ENCODE data around the gene NUDT14. TPM values are rescaled to one million over a fixed set of nuclear protein-coding genes. Genes with fewer than 3 reads are reported as not detected.
A peak's percentile ranks its signal among the peaks of the same experiment; 100 is the strongest.

NUDT14 gene
- 10.5 TPM for polyA plus RNA-seq (2013, experiment 1 of 2)
- polyA plus RNA-seq (2013, experiment 2 of 2) = 10.4 TPM

GRCh38 chr14:105180592-105181548, at the start of gene NUDT14:
TSS of gene NUDT14 (minus strand) at chr14:105181312. CDS start at chr14:105181209, 103 bp downstream.
- H4K5ac ChIP-seq (ENCODE audit: low read length) = no peak within 1 kb of the TSS
- WGBS (ENCODE audit: extremely low coverage, insufficient coverage, low lambda C conversion rate) = no CpG with 5 or more reads among the region's 106 CpGs
- peak within 1 kb of the TSS; percentile 80 for H3K56ac ChIP-seq (ENCODE audit: low read length)
- DNase-seq = peak; percentile 67
- H3K27me3 ChIP-seq (ENCODE audit: insufficient read depth, low read length, poor library complexity) = no peaks in the 10 kb centered on the region
- H4K8ac ChIP-seq (ENCODE audit: low read depth, low read length) = no peak within 1 kb of the TSS
- no peak within 1 kb of the TSS for H3K4ac ChIP-seq (ENCODE audit: low read depth, low read length)
- H3K23ac ChIP-seq (ENCODE audit: low read length) = no peak within 1 kb of the TSS
- H3K79me2 ChIP-seq (ENCODE audit: control insufficient read depth, insufficient read depth, low read length) = no peaks in the 10 kb centered on the region
- peak within 1 kb of the TSS; percentile 58 for H3K9ac ChIP-seq (ENCODE audit: low read length)
- H3K4me3 ChIP-seq (ENCODE audit: low read length) = peak within 1 kb of the TSS; percentile 28
- H3K36me3 ChIP-seq (ENCODE audit: control insufficient read depth, insufficient read depth, low read length) = no peaks in the 10 kb centered on the region
- H2BK120ac ChIP-seq (ENCODE audit: low read depth, low read length) = no peak within 1 kb of the TSS
- peak within 1 kb of the TSS; percentile 45 for H3K18ac ChIP-seq (ENCODE audit: low read length)
- H3K27ac ChIP-seq (ENCODE audit: low read depth, low read length) = no peak within 1 kb of the TSS
- H2BK5ac ChIP-seq (ENCODE audit: low read length) = no peak within 1 kb of the TSS
- no peaks in the 10 kb centered on the region for H3K79me1 ChIP-seq (ENCODE audit: low read length)
- H2BK15ac ChIP-seq (replicated peaks; ENCODE audit: low read depth) = no peak within 1 kb of the TSS
- H3K4me2 ChIP-seq (ENCODE audit: low read length) = peak within 1 kb of the TSS; percentile 64
- H3K4me1 ChIP-seq (ENCODE audit: control insufficient read depth, low read depth, low read length) = no peaks in the 10 kb centered on the region
- no peak within 1 kb of the TSS for H2AK5ac ChIP-seq (ENCODE audit: low read length)

GRCh38 chr14:105229099-105229655, 48.1 kb upstream of the NUDT14 start:
- Histone ChIP-seq H3K4ac (ENCODE audit: low read depth, low read length) (no peak overlapping the region), H3K4me2 (ENCODE audit: low read length) (no peak overlapping the region), H3K4me1 (ENCODE audit: control insufficient read depth, low read depth, low read length) (no peaks in the 10 kb centered on the region), H3K4me3 (ENCODE audit: low read length) (no peak overlapping the region), H2AK5ac (ENCODE audit: low read length) (no peak overlapping the region), H3K18ac (ENCODE audit: low read length) (no peak overlapping the region), H4K8ac (ENCODE audit: low read depth, low read length) (no peak overlapping the region), H3K56ac (ENCODE audit: low read length) (no peak overlapping the region), H3K27me3 (ENCODE audit: insufficient read depth, low read length, poor library complexity) (no peaks in the 10 kb centered on the region), H3K36me3 (ENCODE audit: control insufficient read depth, insufficient read depth, low read length) (no peaks in the 10 kb centered on the region), H2BK15ac (replicated peaks; ENCODE audit: low read depth) (no peak overlapping the region), H2BK120ac (ENCODE audit: low read depth, low read length) (no peak overlapping the region), H3K79me1 (ENCODE audit: low read length) (no peaks in the 10 kb centered on the region), H3K23ac (ENCODE audit: low read length) (no peak overlapping the region), H2BK5ac (ENCODE audit: low read length) (no peak overlapping the region), H4K5ac (ENCODE audit: low read length) (no peak overlapping the region), H3K9ac (ENCODE audit: low read length) (no peak overlapping the region), H3K27ac (ENCODE audit: low read depth, low read length) (no peak overlapping the region), H3K79me2 (ENCODE audit: control insufficient read depth, insufficient read depth, low read length) (no peaks in the 10 kb centered on the region)
- no CpG with 5 or more reads among the region's 18 CpGs for WGBS (ENCODE audit: extremely low coverage, insufficient coverage, low lambda C conversion rate)
- no peak for DNase-seq

GRCh38 chr14:105228562-105228961, 47.5 kb upstream of the NUDT14 start:
- no peak overlapping the region for H2AK5ac ChIP-seq (ENCODE audit: low read length)
- no peaks in the 10 kb centered on the region for H3K79me1 ChIP-seq (ENCODE audit: low read length)
- H2BK120ac ChIP-seq (ENCODE audit: low read depth, low read length) = no peak overlapping the region
- no peak overlapping the region for H3K4me3 ChIP-seq (ENCODE audit: low read length)
- no peak overlapping the region for H3K56ac ChIP-seq (ENCODE audit: low read length)
- H4K8ac ChIP-seq (ENCODE audit: low read depth, low read length) = no peak overlapping the region
- DNase-seq = no peak
- no peak overlapping the region for H2BK5ac ChIP-seq (ENCODE audit: low read length)
- no peak overlapping the region for H2BK15ac ChIP-seq (replicated peaks; ENCODE audit: low read depth)
- no CpG with 5 or more reads among the region's 17 CpGs for WGBS (ENCODE audit: extremely low coverage, insufficient coverage, low lambda C conversion rate)
- no peak overlapping the region for H3K18ac ChIP-seq (ENCODE audit: low read length)
- H3K4me2 ChIP-seq (ENCODE audit: low read length) = no peak overlapping the region
- no peaks in the 10 kb centered on the region for H3K36me3 ChIP-seq (ENCODE audit: control insufficient read depth, insufficient read depth, low read length)
- no peaks in the 10 kb centered on the region for H3K79me2 ChIP-seq (ENCODE audit: control insufficient read depth, insufficient read depth, low read length)
- no peaks in the 10 kb centered on the region for H3K27me3 ChIP-seq (ENCODE audit: insufficient read depth, low read length, poor library complexity)
- no peak overlapping the region for H3K23ac ChIP-seq (ENCODE audit: low read length)
- H3K27ac ChIP-seq (ENCODE audit: low read depth, low read length) = no peak overlapping the region
- H4K5ac ChIP-seq (ENCODE audit: low read length) = no peak overlapping the region
- H3K4me1 ChIP-seq (ENCODE audit: control insufficient read depth, low read depth, low read length) = no peaks in the 10 kb centered on the region
- H3K9ac ChIP-seq (ENCODE audit: low read length) = no peak overlapping the region
- H3K4ac ChIP-seq (ENCODE audit: low read depth, low read length) = no peak overlapping the region

- no peaks in the 10 kb centered on the region for H3K79me1 ChIP-seq (ENCODE audit: low read length)
- H3K56ac ChIP-seq (ENCODE audit: low read length) = no peak overlapping the region
- H3K36me3 ChIP-seq (ENCODE audit: control insufficient read depth, insufficient read depth, low read length) = peaks cover 1% of the 10 kb centered on the region
- H3K23ac ChIP-seq (ENCODE audit: low read length) = no peak overlapping the region
- no peak overlapping the region for H2BK120ac ChIP-seq (ENCODE audit: low read depth, low read length)
- no peak overlapping the region for H3K4me3 ChIP-seq (ENCODE audit: low read length)
- H3K4me2 ChIP-seq (ENCODE audit: low read length) = no peak overlapping the region
- no peak overlapping the region for H3K27ac ChIP-seq (ENCODE audit: low read depth, low read length)
- H2BK5ac ChIP-seq (ENCODE audit: low read length) = no peak overlapping the region
- no peak overlapping the region for H3K18ac ChIP-seq (ENCODE audit: low read length)
- no peak overlapping the region for H4K8ac ChIP-seq (ENCODE audit: low read depth, low read length)
- DNase-seq = no peak
- no peak overlapping the region for H3K4ac ChIP-seq (ENCODE audit: low read depth, low read length)
- H3K27me3 ChIP-seq (ENCODE audit: insufficient read depth, low read length, poor library complexity) = no peaks in the 10 kb centered on the region
- no peak overlapping the region for H2BK15ac ChIP-seq (replicated peaks; ENCODE audit: low read depth)
- no CpG with 5 or more reads among the region's 14 CpGs for WGBS (ENCODE audit: extremely low coverage, insufficient coverage, low lambda C conversion rate)
- H3K79me2 ChIP-seq (ENCODE audit: control insufficient read depth, insufficient read depth, low read length) = no peaks in the 10 kb centered on the region
- no peak overlapping the region for H4K5ac ChIP-seq (ENCODE audit: low read length)
- no peak overlapping the region for H2AK5ac ChIP-seq (ENCODE audit: low read length)
- no peaks in the 10 kb centered on the region for H3K4me1 ChIP-seq (ENCODE audit: control insufficient read depth, low read depth, low read length)
- H3K9ac ChIP-seq (ENCODE audit: low read length) = no peak overlapping the region
Observed at GRCh38 chr14:105227346-105227745, 46.2 kb upstream of the NUDT14 start.

- Histone ChIP-seq H2AK5ac (ENCODE audit: low read length) (no peak overlapping the region), H2BK15ac (replicated peaks; ENCODE audit: low read depth) (no peak overlapping the region), H3K18ac (ENCODE audit: low read length) (no peak overlapping the region), H3K9ac (ENCODE audit: low read length) (no peak overlapping the region), H3K4me2 (ENCODE audit: low read length) (no peak overlapping the region), H2BK120ac (ENCODE audit: low read depth, low read length) (no peak overlapping the region), H4K8ac (ENCODE audit: low read depth, low read length) (no peak overlapping the region), H3K56ac (ENCODE audit: low read length) (no peak overlapping the region), H3K4ac (ENCODE audit: low read depth, low read length) (no peak overlapping the region), H3K4me1 (ENCODE audit: control insufficient read depth, low read depth, low read length) (no peaks in the 10 kb centered on the region), H3K4me3 (ENCODE audit: low read length) (no peak overlapping the region), H3K79me1 (ENCODE audit: low read length) (no peaks in the 10 kb centered on the region), H3K27ac (ENCODE audit: low read depth, low read length) (no peak overlapping the region), H4K5ac (ENCODE audit: low read length) (no peak overlapping the region), H3K79me2 (ENCODE audit: control insufficient read depth, insufficient read depth, low read length) (no peaks in the 10 kb centered on the region), H3K23ac (ENCODE audit: low read length) (no peak overlapping the region), H3K36me3 (ENCODE audit: control insufficient read depth, insufficient read depth, low read length) (peaks cover 1% of the 10 kb centered on the region), H3K27me3 (ENCODE audit: insufficient read depth, low read length, poor library complexity) (no peaks in the 10 kb centered on the region), H2BK5ac (ENCODE audit: low read length) (no peak overlapping the region)
- DNase-seq = no peak
- WGBS (ENCODE audit: extremely low coverage, insufficient coverage, low lambda C conversion rate) = no CpG with 5 or more reads among the region's 10 CpGs
Observed at GRCh38 chr14:105226198-105226597, 45.1 kb upstream of the NUDT14 start.
